ENCODE measurements around the gene ARSD.
"Not testable (repeated sequence)": the region's sequence is repeated elsewhere in the genome, so short reads cannot be mapped to it uniquely, and the experiment has no call there.

ARSD gene, protein sequence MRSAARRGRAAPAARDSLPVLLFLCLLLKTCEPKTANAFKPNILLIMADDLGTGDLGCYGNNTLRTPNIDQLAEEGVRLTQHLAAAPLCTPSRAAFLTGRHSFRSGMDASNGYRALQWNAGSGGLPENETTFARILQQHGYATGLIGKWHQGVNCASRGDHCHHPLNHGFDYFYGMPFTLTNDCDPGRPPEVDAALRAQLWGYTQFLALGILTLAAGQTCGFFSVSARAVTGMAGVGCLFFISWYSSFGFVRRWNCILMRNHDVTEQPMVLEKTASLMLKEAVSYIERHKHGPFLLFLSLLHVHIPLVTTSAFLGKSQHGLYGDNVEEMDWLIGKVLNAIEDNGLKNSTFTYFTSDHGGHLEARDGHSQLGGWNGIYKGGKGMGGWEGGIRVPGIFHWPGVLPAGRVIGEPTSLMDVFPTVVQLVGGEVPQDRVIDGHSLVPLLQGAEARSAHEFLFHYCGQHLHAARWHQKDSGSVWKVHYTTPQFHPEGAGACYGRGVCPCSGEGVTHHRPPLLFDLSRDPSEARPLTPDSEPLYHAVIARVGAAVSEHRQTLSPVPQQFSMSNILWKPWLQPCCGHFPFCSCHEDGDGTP

DNA sequence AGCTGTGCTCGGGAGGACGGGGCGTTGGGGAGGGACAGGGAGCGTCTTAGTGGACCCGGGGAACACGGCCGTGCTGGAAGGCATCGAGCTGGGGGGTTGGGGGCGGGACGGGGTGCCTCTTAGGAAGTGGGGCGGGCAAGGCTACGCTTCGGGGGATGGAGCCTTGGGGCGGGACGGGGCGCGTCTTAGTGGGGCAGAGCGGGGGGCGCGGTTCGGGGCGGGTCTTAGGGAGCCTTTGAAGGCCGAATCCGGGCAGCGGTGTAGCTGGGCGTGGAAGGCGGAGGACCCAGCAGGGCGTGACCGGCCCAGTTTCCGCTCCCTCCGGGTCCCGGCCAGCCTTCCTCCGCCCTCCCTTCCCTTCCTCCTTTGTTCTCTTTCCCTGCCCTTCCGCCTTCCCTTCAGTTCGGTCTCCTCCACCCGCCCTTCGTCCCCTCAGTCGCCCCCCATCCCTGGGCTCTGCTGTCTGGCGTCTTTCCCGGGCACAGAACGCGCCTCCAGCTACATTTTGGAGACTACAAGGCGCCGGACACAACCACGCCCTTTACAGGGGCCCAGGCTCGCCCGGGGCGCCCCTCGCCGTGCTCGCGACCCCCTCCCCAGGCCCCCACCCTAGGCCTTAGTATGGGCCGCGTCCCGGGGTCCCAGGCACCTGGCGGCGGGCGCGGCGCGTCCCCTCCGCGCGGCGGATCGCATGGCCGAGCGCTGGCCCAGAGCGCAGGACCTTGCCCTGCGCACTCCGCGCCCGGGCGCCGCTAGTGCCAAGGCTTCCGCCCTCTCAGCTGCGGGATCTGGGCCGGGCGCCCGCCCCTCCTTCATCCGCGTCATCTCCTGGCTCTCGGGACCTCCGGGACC is at the start of gene ARSD:
Gene ARSD (minus strand): TSS at position 757 of the 852 bp plus-strand sequence. CDS start 64 bp downstream, at position 693.
- DNase-seq (ENCODE audit: low read depth) = peak; percentile 49

DNA sequence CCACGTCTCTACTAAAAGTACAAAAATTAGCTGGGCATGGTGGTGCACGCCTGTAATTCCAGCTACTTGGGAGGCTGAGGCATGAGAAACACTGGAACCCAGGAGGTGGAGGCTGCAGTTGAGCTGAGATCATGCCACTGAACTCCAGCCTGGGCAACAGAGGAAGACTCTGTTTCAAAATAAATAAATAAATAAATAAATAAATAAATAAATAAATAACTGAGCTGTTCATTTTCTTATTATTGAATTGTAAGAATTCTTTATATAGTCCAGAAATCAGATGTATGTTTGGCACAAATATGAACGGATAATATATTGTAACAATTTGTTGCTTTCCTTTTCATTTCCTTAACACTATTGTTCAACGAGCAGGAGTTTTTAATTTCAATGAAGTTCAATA is 49.5 kb upstream of the ARSD start:
- DNase-seq (ENCODE audit: low read depth) = not testable (repeated sequence)

DNA sequence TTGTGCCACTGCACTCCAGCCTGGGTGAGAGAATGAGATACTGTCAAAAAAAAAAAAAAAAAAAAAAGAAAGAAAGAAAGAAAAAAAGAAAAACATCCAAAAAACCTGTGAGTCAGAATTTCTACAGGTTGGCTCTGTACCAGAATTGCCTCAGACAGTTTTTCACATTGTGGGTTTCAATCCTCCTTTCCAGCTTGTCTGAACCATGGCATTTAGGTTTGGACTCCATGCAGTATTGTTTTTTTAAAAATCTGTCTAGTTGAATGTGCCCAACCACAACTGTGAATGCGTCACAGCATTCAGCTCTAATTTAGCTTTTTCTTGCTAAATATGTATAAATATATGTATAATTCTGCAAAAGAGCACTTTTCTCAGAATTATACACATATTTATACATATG is 45.8 kb upstream of the ARSD start:
- DNase-seq (ENCODE audit: low read depth) = no peak

DNA sequence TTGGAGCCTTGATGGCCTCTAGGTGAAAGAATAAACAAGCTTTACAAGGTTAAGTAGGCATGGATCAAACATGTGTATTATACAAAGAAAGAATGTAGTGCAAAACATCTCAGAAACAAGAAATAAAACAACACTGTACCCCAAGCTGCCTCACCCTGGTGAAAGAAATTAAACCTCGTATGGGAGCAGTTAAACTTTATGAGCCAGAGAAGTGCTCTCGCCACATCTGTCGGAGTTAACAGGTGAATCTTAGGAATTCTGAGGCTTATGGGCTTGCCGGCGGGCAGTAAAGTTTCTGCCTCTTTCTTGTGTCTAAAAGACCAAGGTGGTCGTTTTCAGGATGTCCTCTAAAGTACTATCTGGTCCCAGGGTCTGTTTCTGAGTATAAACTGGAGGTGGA is 43.3 kb upstream of the ARSD start:
- DNase-seq (ENCODE audit: low read depth) = no peak

DNA sequence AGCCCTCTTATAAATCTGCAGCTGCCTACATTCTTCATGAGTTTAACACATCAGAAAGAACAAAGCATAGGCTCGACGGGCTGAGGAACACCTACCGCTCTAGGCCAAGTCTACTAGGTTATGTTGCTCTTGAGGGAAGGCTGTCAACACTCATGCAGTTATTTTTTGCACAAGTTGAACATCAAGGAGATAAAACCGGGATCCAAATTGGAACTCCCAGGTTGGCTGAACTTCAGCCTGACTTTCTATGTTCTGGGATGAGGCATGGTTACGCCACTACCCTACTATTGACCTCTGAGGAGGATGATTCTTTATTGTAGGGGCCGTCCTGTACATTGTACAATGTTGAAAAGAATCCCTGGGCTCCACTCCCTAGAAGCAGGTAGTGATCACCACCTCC is 39.9 kb upstream of the ARSD start:
- DNase-seq (ENCODE audit: low read depth) = no peak

DNA sequence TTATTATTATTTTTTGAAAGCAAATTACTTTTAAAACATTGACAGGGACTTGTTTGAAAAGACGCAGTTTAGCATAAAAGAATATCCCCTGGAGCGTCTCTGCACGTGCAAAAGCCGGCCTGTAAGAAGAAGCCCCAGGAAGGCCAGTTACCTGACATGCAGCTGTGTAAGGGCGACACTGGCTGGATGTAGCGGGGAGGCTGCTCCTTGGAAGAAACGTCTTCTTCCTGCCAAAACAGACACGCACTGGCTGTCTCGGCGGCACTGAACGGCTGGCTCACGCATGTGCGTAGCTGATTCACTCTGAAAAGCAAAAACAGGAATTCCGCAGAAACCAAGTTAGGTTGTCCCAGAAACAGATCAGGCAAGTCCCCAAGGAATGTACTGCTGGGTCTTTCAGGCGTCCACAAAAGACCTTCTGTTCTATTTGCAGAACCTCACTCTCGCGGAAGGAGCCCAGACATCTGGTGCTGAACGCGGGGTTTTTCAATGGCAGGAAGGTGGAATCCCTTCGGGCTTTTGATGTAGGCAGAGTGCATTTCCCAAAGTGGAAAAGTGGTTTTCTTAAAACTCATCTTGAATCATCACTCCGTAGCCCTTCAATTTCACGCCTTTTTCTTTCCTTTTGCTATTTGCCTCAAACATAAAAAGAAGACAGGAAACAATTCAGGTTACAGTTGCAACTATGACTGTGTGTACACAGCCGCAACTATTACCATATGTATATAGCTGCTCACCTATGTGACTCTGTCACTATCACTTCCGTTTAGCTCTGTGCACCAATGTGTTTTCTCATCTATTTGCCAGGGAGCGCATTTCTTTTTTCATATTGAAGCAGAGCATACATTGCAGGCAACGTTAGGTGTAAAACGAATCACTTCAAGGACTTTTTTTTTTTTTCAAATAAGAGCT is 39.1 kb upstream of the ARSD start:
- DNase-seq (ENCODE audit: low read depth) = no peak

DNA sequence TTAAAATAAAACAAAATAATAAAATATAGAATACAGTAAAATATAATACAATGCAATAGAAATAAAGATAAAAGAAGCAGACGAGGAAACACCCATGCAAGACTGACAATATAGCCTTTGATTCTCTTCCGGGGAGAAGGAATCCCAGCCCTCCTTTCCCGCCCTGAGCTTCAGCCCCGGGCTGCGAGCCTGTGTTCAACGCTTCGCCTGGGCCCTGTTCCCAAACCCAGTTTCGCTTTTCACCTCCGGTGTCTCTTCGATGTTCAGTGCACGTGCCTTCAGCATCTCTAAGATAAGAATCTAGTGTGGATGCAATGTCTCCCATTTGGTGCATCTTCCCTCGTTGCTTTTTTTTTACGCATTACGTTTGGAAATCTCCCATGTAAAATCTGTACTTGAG is 38.4 kb upstream of the ARSD start:
- no peak for DNase-seq (ENCODE audit: low read depth)

DNA sequence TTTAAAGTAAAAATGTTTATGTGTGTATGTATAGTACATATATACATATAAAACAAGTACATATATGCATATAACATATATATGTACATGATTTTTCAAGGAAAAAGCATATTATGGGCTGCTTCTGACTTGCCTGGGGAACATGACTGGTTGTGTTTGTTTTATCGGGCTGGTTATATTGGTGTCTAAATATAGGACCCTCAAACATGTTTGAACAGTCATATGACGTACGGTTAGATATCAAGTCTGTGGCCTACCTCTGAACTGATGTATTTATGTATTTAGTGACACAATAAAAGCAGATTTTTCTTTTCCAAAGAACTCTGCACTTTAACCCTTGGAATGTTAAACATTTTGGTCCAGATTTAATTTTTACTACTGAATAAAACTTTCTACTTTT is 37.9 kb upstream of the ARSD start:
- DNase-seq (ENCODE audit: low read depth) = no peak

DNA sequence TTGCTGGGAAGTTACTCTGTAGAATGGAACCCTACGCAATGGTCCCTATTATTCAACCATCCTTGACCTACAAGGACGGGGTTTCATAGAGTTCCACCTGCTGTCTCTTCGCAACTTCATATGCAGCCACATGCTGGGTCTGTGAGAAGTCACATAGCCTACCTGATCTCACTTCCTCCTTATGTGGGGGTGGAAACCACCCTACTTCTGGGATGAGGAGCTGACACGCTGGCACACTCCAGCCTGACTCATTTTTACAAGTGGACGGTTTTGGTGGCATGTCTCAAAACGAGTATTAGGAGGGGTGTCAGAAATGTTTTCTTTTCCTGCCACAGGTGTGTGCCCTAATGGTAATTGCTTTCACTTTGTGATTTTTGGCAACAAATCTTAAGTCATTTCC is 36.8 kb upstream of the ARSD start:
- no peak for DNase-seq (ENCODE audit: low read depth)

DNA sequence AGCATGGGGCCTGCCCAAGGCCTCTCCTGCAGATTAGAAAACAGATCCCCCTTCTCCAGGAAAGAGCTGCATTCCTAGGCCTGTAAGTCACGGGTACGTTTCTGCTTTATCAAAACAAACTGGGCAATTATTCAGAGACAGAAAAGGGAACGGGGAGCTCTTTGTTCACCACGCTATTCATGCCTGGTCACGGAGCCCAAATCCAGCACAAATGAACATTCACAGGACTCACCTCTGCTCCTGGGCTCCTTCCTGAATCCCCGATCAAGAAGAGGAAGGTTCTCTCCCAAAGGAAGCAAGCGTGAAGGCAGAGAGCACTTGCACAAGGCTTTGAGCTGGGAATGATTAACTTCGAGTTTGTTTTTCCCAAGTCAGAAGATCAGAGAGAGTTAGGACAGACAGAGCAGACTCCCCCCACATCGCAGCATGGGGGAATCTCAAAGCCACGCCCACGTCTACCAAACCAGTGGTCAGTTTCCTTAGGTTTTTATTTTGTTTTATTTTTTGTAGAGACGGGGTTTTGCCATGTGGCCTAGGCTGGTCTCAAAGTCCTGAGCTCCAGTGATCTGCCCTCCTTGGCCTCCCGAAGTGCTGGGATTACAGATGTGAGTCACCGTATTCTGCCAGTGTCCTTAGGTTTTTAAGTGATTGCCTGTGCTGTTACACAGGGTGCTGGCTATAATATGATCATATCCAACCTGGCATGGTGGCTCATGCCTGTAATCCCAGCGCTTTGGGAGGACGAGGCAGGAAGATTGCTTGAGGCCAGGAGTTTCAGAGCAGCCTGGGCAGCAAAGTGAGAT is 35.1 kb upstream of the ARSD start:
- not testable (repeated sequence) for DNase-seq (ENCODE audit: low read depth)

DNA sequence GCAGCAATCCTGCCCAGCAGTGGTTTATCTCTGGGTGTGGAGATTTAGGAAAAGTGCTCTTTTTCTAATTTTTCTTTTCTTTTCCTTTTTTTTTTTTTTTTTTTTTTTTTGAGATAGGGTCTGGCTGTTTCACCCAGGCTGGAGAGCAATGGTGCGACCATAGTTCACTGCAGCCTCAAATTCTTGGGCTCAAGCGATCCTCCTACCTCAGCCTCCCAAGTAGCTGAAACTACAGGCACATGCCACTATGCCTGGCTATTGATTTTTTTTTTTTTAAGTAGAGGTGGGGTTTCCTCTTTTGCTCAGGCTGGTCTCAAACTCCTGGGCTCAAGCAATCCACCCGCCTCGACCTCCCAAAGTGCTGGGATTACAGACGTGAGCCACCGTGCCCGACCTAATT is 34.3 kb upstream of the ARSD start:
- DNase-seq (ENCODE audit: low read depth) = not testable (repeated sequence)

DNA sequence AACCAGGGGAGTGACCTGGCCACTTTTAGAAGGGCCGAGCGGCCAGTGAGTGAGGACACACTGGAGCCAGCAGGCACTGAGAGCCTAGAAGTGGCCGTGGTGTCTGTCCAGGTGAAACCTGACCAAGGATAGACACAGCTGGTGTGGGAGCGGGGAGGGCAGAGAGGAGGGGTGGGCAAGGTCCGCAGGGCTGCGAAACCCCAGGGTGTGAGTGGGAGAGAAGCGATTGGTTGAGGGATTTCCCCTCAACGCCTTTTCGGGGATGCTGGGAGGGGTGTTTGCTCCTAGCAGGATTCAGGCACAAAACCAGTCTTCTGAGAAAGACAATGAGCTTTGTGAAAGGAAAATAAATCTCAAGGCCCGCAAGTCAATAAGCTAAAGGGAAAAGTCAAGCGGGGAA is 33.2 kb upstream of the ARSD start:
- no peak for DNase-seq (ENCODE audit: low read depth)

DNA sequence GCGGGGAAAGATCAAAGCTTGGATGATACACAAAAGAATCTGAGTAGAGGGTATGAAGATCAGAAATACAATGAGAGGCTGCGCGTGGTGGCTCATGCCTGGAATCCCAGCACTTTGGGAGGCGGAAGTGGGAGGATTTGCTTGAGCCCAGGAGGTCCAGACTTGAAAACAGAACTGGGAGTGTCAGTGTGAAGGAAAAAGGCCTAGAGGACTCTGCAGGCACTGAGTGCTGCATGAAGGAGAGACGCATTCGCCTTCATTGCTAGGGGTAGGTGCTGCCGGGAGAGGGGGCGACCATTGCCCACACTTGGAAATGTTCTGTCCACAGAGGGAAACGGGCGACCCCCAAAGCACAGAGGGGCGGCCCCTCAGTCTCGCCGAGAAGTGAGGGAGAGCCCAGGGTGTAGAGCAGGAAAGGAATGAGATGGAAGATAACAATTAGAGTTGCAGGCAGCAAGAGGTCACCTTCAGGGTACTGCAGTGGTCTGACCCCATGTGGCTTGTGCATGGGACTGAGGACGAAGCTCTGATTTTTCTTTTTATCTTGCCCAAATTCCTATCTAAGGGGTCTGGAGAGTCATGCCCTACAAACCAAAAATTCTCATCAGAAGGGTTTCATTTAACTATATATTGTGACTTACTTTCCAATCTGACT is 31.8 kb upstream of the ARSD start:
- no peak for DNase-seq (ENCODE audit: low read depth)

DNA sequence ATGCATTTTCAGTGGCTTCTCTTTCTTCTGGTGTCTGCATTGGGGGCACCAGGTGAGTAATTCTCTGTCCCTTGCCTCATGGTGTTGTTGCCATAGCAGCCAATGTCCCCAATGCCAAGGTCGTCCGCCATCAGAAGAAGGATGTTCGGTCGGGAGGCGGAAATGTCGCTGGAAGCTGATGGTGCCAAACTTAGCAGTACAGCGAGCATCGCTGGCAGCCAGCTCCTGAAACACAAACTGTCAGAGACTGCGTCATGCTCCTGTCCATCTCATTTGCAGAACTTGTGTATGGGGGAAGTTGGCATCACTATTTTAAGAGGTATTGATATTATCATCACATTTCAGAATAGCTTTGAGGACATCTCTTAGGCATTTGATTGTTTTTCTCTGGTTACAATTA is 29.1 kb upstream of the ARSD start:
- no peak for DNase-seq (ENCODE audit: low read depth)

DNA sequence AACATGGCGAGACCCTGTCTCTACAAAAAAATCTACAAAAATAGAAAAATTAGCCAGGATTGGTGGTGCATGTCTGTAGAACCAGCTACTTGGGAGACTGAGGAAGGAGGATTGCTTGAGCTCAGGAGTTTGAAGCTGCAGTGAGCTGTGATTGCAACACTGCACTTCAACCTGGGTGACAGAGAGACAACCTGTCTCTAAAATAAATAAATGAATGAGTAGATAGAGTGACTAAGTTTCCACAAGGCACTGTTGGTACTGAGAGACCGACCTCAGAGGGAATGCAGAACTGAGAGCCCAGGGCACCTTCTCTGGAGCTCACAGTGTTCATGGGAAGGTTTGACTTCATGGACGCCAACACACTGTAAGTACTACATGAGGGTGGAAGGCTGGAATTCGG is 26.7 kb upstream of the ARSD start:
- DNase-seq (ENCODE audit: low read depth) = no peak

DNA sequence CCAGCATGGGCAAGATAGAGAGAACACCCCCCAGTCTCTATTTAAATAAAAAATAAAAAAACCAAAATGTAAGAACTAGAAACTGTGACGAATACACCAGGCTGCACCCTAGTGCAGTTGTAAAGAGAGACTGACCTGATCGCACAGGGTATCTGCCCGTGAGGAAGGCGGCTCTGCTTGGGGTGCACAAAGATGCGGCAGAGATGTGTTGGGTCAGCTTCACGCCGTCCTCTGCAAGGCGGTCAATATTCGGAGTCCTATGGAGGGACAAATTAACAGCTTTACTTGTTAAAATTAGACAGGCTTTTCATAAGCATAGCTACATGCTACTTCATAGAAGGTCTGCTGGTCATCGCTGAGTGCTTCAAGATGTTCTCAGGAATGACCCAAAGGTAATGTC is 26.1 kb upstream of the ARSD start:
- DNase-seq (ENCODE audit: low read depth) = no peak

DNA sequence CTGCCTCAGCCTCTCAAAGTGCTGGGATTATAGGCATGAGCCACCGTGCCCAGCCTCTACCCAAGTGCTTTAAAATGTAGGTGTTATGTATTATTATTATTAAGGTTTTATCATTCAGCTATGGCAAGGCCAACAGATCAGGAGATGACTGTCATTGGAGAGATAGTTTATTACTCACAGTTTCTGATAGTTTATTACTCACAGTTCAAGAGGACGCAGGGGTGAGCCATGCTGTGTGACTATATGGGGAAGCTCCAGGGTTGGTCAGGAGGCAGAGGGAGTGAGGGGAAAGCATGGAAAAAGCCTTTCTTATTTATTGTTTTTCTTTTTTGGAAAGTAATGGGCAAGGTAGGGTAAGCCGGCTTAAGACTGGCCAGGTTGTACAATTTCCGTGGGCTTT is 25.4 kb upstream of the ARSD start:
- DNase-seq (ENCODE audit: low read depth) = no peak

DNA sequence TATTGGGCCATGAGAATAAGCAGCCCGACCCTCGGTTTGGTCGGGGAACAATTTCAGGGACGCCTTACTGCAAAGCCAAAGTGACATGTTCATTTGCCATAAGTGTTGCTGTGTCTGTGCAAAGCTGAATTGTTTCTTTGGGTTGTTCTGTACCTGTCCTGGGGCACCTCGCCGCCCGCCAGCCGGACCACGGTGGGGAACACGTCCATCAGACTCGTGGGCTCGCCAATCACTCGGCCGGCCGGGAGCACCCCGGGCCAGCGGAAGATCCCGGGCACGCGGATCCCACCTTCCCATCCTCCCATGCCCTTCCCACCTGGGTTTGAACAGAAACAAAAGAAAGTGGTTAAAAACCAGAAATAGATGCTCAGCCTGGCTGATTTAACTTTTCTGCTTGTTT is 8.8 kb upstream of the ARSD start:
- not testable (repeated sequence) for DNase-seq (ENCODE audit: low read depth)

DNA sequence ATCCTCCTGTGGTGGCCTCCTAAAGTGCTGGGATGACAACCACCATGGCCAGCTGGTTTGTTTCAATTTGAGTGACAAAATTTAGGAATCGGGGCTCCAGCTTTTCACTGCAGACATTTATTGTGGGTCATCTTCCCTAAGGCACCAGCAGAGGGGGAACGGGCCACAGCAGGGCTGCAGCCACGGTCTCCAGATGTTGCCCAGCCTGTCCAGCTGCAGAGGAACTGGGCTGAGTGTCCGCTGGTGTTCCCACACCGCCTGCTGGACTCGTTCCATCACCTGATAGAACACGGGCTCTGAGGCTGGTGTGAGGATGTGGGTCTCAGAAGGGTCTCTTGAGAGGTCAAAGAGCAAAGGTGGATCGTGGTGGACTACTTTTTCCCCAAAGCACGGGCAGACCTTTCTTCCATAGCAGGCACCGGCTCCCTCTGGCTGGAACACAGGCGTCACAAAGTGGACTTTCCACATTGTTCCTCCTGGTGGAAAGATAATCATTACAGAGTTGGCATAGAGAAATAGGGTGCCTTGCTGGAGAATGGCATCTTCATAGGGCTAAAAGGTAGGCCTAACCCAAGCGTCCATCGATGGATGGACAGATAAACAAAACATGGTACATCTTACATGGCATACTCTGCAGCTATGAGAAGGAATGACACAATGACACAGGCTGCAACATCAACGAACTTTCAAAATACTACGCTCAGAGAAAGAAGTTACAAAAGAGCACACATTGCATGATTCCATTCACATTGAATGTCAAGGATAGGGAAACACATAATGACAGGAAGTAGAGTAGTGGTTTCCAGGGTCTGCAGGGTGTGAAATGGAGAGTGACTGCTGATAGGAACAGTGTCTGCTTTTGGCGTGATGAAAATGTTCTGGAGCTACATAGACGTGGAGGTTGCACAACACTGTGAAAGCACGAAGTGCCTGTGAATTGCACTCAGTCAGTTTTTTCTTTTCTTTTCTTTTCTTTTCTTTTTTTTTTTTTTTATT is 5.9 kb upstream of the ARSD start:
- no peak for DNase-seq (ENCODE audit: low read depth)

Measured in stimulated activated CD8-positive, alpha-beta memory T cell treated with anti-CD3 and anti-CD28 coated beads, Interleukin-4, amount 100 ng/mL, for 24 hours (primary cell).